Medulla oblongata (tissue), 1 donor: ENCODE measurements around the gene DISP2.
A peak's percentile ranks its signal among the peaks of the same experiment; 100 is the strongest.

Experiments
- DNase-seq: peaks from one replicate; pipeline ENCODE4 v3.0.0-alpha.2; 2015; ENCODE audit errors: extremely low spot score

Gene DISP2

DNA sequence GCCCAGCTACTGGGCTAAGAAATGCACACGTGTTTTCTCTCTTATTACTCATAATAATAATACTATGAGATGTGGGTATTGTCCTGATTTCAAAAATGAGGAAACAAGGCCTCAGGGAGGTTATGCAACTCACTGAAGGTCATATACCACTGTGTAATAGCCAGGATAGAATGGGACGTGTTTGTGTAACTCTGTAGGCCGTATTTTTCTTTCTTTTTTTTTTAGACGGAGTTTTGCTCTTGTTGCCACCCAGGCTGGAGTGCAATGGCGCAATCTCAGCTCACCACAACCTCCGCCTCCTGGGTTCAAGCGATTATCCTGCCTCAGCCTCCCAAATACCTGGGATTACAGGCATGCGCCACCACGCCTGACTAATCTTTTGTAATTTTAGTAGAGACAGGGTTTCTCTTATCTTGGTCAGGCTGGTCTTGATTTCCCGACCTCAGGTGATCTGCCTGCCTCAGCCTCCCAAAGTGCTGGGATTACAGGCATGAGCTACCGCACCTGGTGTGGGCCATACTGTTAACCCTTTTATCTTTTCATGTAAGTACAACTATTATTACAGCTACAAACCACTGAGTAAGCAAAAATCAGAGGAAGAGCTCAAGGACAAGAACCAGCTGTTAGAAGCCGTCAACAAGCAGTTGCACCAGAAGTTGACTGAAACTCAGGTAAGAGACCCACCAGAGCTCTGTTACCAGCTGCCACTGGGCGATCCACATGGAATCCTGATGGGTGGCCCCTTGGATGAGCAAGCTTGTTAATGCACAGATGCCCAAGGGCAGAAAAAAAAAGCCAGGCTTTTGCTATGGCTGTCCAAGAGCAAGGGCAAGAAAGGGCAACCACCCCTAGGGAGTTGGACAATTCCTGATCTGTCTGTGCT lies 31.2 kb downstream of the DISP2 start:
- peak; percentile 17 for DNase-seq

DNA sequence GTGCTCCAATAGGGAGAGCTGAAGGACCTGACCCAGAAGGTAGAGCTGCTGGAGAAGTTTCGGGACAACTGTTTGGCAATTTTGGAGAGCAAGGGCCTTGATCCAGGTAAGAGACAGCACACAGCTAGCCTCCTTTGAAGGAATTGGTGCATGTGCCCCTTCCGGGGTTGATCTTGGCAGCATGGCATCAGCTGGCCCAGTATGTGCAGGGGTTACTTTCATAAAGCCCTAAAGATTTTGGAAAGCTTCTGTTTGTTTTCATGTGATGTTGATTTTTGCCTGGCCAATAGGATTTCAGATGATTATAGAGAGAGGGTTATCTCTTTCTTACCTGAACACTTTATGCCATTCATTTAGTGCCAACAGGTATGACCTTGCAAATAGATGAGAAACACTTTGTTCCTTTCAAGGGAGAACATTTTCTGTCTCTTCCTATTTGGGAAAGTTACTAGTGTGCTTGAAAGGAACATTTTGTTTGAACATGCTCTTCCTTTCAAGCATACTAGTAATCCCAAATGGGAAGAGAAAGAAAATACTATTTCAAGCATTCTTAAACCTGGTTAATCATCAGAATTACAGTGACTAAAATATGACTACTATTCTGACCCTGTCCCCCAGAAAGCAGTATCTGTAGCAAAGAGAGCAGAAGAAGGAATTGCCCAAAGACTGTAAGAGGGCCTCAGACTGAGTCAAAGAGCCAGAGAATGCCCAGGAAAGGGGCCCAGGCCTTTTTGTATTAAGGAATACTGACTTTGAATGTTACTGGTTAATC lies 32.0 kb downstream of the DISP2 start:
- no peak for DNase-seq

- DNase-seq = no peak
These were observed 35.2 kb downstream of the DISP2 start for GRCh38 chr15:40392986-40393948.

DNA sequence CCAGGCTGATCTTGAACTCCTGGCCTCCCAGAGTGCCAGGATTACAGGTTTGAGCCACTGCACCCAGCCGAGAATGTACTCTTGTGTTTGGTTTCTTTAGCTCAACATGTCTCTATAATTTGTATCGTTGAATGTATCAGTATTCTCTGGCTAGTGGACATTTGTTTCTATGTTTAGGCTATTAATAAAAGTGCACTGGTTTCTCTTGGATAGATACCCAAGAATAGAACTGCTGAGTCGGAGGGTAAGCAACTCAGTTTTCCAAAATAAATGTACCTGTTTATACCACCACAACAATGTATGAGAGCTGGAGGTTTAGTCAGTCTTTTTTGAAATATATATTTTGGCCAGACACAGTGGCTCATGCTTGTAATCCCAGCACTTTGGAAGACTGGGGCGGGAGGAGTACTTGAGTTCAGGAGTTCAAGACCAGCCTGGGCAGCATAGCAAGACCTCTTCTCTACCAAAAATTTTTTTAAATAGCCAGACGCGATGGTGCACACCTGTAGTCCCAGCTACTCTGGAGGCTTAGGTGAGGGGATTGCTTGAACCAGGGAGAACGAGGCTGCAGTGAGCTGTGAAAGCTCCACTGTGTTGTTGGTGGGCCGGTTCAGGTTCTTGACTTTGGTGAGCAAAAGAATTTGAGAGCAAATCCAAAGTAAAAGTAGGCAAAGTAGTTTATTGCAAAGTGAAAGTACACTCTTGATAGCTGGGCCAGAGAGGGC lies 39.8 kb downstream of the DISP2 start:
- no peak for DNase-seq

GRCh38 chr15:40398413-40398873 lies 40.4 kb downstream of the DISP2 start:
- peak; percentile 84 for DNase-seq

- DNase-seq = no peak
These were observed 41.4 kb downstream of the DISP2 start for GRCh38 chr15:40399370-40399769.

DNA sequence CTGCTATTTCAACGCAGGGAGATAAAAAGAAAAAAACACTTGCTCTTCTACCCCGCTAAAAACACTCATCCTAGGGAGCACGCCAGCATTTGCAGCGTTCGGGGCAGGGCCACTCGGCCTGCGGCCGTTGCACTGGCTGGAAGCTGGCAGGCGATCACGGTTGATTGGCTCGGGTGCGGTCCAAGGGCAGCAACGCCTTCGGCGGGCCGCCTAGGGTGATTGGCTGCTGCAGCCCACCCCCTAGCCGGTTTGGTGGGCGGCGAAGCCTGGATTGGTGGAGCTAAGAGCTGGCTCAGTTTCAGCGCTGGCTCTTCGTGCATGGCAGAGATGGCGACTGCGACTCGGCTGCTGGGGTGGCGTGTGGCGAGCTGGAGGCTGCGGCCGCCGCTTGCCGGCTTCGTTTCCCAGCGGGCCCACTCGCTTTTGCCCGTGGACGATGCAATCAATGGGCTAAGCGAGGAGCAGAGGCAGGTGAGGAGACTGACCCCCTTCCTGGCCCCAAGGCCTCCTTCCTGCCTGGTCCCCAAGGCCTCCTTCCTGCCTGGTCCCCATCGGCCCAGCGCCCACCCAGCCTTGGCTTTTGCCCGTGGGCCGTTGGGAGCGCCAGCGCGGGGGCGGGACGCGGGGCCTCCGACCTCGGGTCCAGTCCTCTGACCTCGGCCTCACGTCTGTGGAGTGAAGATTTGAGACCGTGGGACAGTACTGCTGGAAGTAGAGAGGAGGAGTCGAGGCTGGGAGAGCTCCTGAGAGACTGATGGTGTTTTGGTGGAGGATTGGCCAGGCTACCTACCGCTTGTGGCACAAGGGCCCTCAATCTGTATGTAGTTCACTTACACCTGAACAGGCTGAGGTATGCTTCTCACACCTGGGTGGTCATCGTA lies 47.7 kb downstream of the DISP2 start, which contains the start of gene IVD:
IVD (plus strand) TSS at position 295 of the 881 bp plus-strand sequence; CDS start at position 328, 33 bp downstream.
- peak; percentile 98 for DNase-seq

DNA sequence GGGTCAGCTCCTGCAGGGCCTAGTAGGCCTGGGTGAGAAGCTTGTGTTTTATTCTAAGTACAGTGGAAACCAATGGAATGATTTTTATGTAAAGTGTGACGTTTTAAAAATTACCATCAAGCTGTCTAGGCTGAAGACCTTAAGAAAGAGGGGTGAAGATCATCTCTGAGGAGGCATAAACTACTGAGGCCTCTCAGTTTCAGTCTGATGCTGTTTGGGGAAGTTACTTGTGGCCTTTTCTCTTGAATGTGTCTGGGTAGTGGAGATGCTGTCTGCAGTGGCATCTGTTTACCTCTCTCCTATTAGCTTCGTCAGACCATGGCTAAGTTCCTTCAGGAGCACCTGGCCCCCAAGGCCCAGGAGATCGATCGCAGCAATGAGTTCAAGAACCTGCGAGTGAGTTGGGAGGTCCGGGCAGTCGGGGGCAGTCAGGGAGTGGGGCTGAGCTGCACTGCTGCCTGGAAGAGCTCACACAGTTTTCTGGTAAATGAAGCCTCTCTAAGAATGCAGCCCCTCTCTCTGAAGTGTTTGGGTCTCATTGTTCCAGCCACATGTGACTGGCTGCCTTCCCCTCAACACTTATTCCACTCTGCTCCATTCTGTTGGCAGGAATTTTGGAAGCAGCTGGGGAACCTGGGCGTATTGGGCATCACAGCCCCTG lies 49.4 kb downstream of the DISP2 start:
- peak; percentile 47 for DNase-seq

DNA sequence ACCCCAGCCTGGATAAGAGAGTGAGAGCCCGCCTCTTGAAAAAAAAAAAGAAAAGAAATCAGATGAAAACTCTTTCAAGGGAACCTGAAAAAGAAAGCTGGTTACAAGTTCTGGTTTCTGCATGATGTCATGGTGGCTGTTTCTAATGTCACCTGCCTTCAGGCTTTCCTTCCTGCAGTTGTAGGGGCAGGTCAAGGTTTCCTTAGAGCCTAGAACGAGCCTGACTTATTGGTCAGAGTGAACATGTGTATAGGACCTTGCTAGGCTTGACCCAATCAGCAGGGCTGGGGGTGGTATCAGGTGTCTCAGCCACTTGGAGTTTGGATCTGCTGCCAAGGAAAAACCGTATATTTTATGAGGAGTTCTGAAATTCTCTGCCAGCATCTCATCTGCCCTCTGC lies 51.3 kb downstream of the DISP2 start:
- no peak for DNase-seq

DNA sequence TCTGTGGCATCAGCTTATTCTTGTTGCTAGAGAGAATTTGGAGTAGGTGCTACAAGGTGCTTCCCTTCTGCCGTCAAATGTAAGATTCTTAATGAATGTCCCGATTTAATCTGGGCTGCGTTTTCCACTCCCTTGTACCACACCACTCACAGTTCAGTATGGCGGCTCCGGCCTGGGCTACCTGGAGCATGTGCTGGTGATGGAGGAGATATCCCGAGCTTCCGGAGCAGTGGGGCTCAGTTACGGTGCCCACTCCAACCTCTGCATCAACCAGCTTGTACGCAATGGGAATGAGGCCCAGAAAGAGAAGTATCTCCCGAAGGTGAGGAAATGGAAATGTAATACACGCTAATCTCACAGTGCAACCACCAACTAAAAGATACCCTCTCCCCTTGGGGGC lies 52.5 kb downstream of the DISP2 start:
- DNase-seq = no peak

- no peak for DNase-seq
These were observed 54.2 kb downstream of the DISP2 start for GRCh38 chr15:40412095-40412759.

GRCh38 chr15:40413036-40413435 lies 55.0 kb downstream of the DISP2 start:
- DNase-seq = no peak

DNA sequence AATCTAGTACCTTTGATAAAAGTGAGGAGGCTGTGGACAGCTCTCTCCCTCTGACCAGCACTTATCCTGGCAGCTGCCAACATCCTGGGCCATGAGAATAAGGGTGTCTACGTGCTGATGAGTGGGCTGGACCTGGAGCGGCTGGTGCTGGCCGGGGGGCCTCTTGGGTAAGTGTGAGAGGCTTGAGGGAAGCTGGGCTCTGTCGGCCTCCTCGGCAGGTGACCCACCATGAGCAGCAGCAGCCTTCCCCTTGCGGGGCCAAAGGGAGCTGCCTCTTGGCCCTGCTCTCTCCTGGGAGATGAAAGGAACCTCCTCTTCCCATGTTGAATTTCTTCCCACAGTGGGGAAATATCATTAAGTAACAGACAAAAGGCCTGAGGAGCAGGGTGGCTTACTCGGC lies 56.8 kb downstream of the DISP2 start:
- no peak for DNase-seq

DNA sequence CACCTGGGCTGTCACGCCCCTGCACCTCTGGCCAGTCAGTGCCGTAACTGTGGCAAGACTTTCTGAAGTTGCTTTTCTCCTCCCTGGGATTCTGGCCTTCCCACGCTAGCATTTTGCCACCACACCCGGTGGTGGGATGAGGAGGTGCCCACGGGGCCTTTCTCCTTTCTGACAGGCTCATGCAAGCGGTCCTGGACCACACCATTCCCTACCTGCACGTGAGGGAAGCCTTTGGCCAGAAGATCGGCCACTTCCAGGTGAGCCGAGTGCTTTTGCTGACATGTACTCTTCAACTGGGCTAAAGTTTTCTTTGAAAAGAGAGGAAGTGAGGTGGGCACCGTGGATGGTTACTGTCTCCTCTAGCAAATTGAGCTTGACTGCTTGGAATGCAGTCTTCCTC lies 57.2 kb downstream of the DISP2 start:
- no peak for DNase-seq

- no peak for DNase-seq
These were observed 58.0 kb downstream of the DISP2 start for GRCh38 chr15:40416056-40416455.

GRCh38 chr15:40418126-40418525 lies 60.1 kb downstream of the DISP2 start:
- DNase-seq = no peak

DNA sequence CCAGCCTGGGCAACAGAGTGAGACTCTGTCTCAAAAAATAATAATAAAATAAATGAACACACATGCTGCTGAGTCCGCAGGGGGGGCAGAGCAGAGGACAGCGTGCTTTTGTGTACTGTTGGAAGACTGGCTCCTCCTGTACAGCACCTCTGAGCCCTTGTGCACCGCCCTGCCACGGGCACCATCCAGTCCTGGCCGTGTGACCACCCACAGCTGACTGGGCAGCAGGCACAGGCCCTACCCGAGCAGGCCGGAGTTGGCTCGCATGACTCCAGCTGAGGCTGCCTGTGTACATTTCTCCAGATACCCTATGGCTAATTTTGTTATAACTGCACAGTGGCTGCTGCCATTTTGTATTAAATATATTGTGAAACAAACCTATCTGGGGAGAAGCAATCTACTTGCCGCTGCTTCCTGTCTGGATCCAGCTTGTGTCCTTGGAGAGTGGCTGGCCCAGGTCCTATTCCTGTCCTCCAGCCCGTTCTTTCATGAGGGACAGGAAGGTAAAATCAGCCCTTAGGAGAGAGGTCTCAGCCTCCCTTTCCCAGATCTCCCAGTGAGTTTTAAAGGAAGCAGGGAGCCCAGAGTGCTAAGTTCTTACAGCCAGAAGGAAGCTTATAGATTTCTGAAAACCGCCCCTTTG lies 62.2 kb downstream of the DISP2 start:
- no peak for DNase-seq

DNA sequence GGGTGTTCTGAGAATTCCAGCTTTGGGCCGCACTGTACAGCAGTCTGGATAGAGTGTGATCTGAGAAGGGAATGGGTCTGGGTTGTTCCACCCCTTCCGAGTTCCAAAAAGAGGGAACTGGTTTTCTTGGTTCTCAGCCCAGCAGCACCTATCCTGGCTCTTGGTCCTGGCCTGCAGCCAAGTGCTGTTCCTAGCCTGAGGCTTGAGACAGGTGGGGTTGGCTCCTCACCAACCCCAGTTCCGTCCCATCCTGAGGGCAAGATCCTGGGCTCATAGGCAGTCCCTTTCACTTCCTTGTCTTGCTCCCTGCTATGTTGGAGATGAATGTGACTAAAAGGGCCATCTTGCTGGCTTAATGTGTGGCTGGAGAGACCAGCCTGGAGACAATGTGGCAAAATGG lies 62.8 kb downstream of the DISP2 start:
- no peak for DNase-seq
